Lower leg skin (tissue), 4 donors: ENCODE results near the gene ENDOV. TPM values are rescaled to one million over a fixed set of nuclear protein-coding genes. Genes with fewer than 3 reads are reported as not detected.

Experiments used
- DNase-seq, 2 donors: peaks; one replicate each; pipeline ENCODE4 v3.0.0-alpha.2; 2019; ENCODE audit warnings: low spot score in 2 of 2
- H3K4me3 ChIP-seq: fragments of 200-600 bp; sonication (generic); 2 replicates; pipeline ENCODE4 v1.5.1; 2017; ENCODE audit warnings: mild to moderate bottlenecking, low read depth; ENCODE audit not compliant: poor library complexity, severe bottlenecking
- CTCF ChIP-seq, 3 donors: fragments of 450-650 bp; IDR thresholded peaks; one replicate each; pipeline ENCODE4 v1.5.1; 2016; ENCODE audit warnings: antibody characterized with exemption in 3 of 3, mild to moderate bottlenecking in 3 of 3, moderate library complexity in 2 of 3
- POLR2A ChIP-seq, 2 donors: fragments of 450-650 bp; IDR thresholded peaks; one replicate each; pipeline ENCODE4 v1.6.1; 2016 to 2017; ENCODE audit warnings: antibody characterized with exemption in 2 of 2, mild to moderate bottlenecking in 1 of 2, moderate library complexity in 1 of 2
- WGBS, 2 donors: methylation state at CpG; one replicate each; pipeline ENCODE4 v1.1.5; 2018; 5-methylcytosine and 5-hydroxymethylcytosine counted together
- intact Hi-C: fragments of 100-400 bp; cut with DNase I; formaldehyde crosslinking; loops from one replicate; pipeline ENCODE4 v1.15.0; 2023; ENCODE audit warnings: low total_unique reads
- total RNA-seq, 4 donors: library from RNA; depleted of rRNA; stranded (reverse); fragments of >200 nt; gene quantifications; one replicate each; pipeline ENCODE4 v1.1.0, GENCODE V29; 2016

ENDOV gene
- total RNA-seq, 4 donors from 2014 or later, result 13.7 to 26.8 (median 21.3) TPM

DNA sequence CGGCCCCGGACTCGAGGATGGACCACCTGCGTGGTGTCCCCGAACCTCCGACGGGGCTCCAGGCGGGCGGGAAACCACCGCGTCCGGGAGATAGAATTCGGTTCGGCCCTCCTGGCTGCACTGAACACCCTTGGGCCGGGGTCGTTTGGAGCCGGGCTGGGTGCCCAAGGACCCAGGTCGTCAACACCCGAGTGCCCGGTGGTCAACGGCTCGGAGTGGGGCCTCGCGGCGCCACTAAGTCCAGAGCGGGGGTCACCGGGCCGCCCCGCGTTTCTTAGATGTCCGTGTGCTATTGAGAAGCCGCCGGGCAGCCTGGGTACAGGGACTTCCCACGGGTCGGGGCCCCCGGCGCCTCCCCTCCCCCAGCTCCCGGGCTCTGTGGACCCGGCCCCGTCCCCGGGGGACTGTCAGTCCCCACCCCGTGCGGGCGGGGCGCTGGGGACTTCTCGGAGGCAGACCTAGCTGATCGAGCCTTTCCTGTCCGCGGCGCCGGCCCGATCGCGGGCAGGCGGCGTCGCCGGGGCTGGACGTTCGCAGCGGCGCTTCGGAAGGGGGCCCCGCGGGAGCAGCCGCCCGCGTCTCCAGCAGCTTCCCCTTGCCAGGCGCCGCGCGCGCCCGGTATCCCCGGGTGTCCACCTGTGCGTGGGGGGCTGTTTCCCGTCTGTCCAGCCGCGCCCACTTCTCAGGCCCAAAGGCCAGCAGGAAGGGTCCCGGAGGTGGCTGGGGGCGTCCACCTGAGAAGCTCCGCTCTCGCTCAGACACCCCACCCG lies 62.1 kb downstream of the ENDOV start:
- no peak for DNase-seq
- intact Hi-C loops, result no loop called here
- WGBS, 2 donors, result 4% methylated on average over 10 of the region's 84 CpGs; no CpG with 5 or more reads in 1 of the 2 donors
- no peak for TF ChIP-seq POLR2A (IDR thresholded peaks at IDR 0.05)
- no peak for TF ChIP-seq CTCF (IDR thresholded peaks at IDR 0.05)
- H3K4me3 ChIP-seq, result peak overlapping the region; percentile 8

- TF ChIP-seq POLR2A (IDR thresholded peaks at IDR 0.05), result no peak
- TF ChIP-seq CTCF (IDR thresholded peaks at IDR 0.05), result no peak
- DNase-seq, result no peak
- 1 to 2% methylated on average over 44 to 46 of the region's 103 CpGs for WGBS, 2 donors
- H3K4me3 ChIP-seq, result no peak overlapping the region
- intact Hi-C loops, result no loop called here
Measured at GRCh38 chr17:80477647-80478478, 62.9 kb downstream of the ENDOV start.

DNA sequence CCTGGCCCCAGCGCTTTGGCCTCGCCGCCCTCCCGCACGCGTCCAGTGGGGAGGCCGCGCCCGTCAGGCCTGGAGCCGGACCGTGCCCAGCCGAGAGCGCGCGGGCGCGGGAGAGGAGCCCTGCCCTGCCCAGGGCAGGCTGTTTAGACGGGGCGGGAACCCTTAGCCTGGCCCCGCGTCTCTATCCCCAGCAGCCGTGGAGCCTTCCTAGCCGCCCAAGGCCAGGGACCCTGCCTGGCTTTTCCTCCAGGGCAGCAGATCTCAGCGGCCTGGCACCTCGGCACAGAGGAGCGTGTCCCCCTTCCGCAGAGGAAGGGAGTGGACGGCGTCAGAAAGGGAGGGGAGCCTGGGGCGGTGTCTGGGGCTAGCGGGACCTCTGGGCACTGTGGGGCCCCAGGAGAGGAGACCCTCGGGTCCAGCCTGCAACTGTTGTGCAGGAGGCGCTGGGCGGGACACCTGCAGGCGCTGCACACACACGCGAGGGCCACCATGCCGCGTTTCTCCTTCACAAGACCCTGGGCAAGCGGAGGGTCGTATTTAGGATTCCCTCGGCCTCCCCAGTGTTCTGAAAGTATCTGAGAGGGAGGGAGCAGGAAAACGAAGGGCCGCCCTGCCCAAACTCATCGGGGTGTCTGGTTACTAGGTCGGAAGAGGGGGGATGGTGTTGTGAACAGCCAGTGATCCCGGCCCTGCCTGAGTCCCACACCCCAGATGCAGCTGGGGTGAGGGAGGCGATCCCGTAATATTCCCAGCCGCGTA lies 63.7 kb downstream of the ENDOV start:
- no peak overlapping the region for H3K4me3 ChIP-seq
- TF ChIP-seq CTCF (IDR thresholded peaks at IDR 0.05) (no peak), POLR2A (IDR thresholded peaks at IDR 0.05) (no peak)
- no peak for DNase-seq
- WGBS, 2 donors, result 12 to 14% methylated on average over 21 to 27 of the region's 51 CpGs
- intact Hi-C loops, result no loop called here

GRCh38 chr17:80479246-80479566 lies 64.2 kb downstream of the ENDOV start:
- intact Hi-C loops, result no loop called here
- TF ChIP-seq POLR2A (IDR thresholded peaks at IDR 0.05), result no peak
- TF ChIP-seq CTCF (IDR thresholded peaks at IDR 0.05), result no peak
- WGBS, 2 donors, result 63% methylated on average over 9 of the region's 9 CpGs
- DNase-seq, result no peak
- H3K4me3 ChIP-seq, result no peak overlapping the region

DNA sequence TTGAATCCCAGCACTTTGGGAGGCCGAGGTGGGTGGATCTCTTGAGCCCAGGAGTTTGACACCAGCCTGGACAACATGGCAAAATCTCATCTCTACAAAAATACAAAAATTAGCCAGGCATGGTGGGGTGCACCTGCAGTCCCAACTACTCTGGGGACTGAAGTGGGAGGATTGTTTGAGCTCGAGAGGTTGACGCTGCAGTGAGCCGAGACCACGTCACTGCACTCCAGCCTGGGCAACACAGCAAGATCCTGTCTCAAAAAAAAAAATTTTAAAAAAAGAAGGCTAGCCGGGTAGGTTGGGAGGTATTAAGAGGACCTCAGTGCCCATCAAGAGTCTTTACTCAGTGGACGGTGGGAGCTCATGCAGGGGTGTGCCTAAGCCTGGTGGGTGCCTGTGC lies 65.3 kb downstream of the ENDOV start:
- intact Hi-C loops, result no loop called here
- no peak for TF ChIP-seq POLR2A (IDR thresholded peaks at IDR 0.05)
- no peak for TF ChIP-seq CTCF (IDR thresholded peaks at IDR 0.05)
- no peak overlapping the region for H3K4me3 ChIP-seq
- 92 to 93% methylated on average over 7 of the region's 7 CpGs for WGBS, 2 donors
- DNase-seq, result no peak
